SKM-1 (cell line): ENCODE results near the gene CAMLG.
A peak's percentile ranks its signal among the peaks of the same experiment; 100 is the strongest.
"Not testable (repeated sequence)": the region's sequence is repeated elsewhere in the genome, so short reads cannot be mapped to it uniquely, and the experiment has no call there.

ENCODE experiments used
- DNase-seq: peaks from one replicate; lab custom pipeline; 2025; ENCODE audit not compliant: unreplicated experiment; lab: John Stamatoyannopoulos, UW

The CAMLG gene

GRCh38 chr5:134738133-134738962 is at the start of gene CAMLG:
Gene CAMLG (plus strand): TSS chr5:134738548. CDS start chr5:134738621, 73 bp downstream.
- peak; percentile 89 for DNase-seq

GRCh38 chr5:134690144-134690543 is 48.2 kb upstream of the CAMLG start:
- DNase-seq, result not testable (repeated sequence)

GRCh38 chr5:134692722-134693121 is 45.6 kb upstream of the CAMLG start:
- DNase-seq, result no peak

- no peak for DNase-seq
These were observed 30.0 kb upstream of the CAMLG start for GRCh38 chr5:134708301-134708700.

GRCh38 chr5:134714120-134714519 is 24.2 kb upstream of the CAMLG start:
- no peak for DNase-seq

- DNase-seq, result no peak
These were observed 23.8 kb upstream of the CAMLG start for GRCh38 chr5:134714541-134714940.

- not testable (repeated sequence) for DNase-seq
These were observed 22.9 kb upstream of the CAMLG start for GRCh38 chr5:134715466-134715865.

GRCh38 chr5:134724872-134725271 is 13.5 kb upstream of the CAMLG start:
- DNase-seq, result no peak

GRCh38 chr5:134732819-134733218 is 5.5 kb upstream of the CAMLG start:
- DNase-seq, result no peak

- DNase-seq, result no peak
These were observed 3.1 kb upstream of the CAMLG start for GRCh38 chr5:134735243-134735642.

- no peak for DNase-seq
These were observed 2.1 kb upstream of the CAMLG start for GRCh38 chr5:134736173-134736812.

GRCh38 chr5:134738963-134739661 is 764 bp downstream of the CAMLG start:
- peak; percentile 27 for DNase-seq

GRCh38 chr5:134741052-134741451 is 2.7 kb downstream of the CAMLG start:
- DNase-seq, result no peak

GRCh38 chr5:134742134-134742533 is 3.8 kb downstream of the CAMLG start:
- DNase-seq, result no peak

- no peak for DNase-seq
These were observed 11.1 kb downstream of the CAMLG start for GRCh38 chr5:134749415-134749814.

- no peak for DNase-seq
These were observed 19.8 kb downstream of the CAMLG start for GRCh38 chr5:134758176-134758503.

- peak; percentile 89 for DNase-seq
These were observed 20.4 kb downstream of the CAMLG start, which contains the start of gene DDX46 for GRCh38 chr5:134758504-134759341. Gene DDX46 (plus strand): TSS chr5:134758779. CDS start chr5:134758939, 160 bp downstream.

- DNase-seq, result not testable (repeated sequence)
These were observed 29.4 kb downstream of the CAMLG start for GRCh38 chr5:134767528-134768291.

GRCh38 chr5:134769206-134769605 is 30.9 kb downstream of the CAMLG start:
- no peak for DNase-seq

- no peak for DNase-seq
These were observed 34.2 kb downstream of the CAMLG start for GRCh38 chr5:134772461-134773125.
